Esophagus muscularis mucosa (tissue), 3 donors: ENCODE measurements around the gene OSBPL1A.

Source experiments
- CTCF ChIP-seq, 3 experiments: fragments of 200-600 bp in 2 of 3; fragments of 450-650 bp in 1 of 3; sonication (generic) in 2 of 3; IDR thresholded peaks; one replicate each; pipeline ENCODE4 v1.5.1; 2017 to 2019; ENCODE audit warnings: antibody characterized with exemption in 3 of 3, mild to moderate bottlenecking in 2 of 3, moderate library complexity in 1 of 3
- POLR2A ChIP-seq: fragments of 450-650 bp; IDR thresholded peaks from one replicate; pipeline ENCODE4 v1.6.1; 2017; ENCODE audit warnings: antibody characterized with exemption, moderate library complexity, mild to moderate bottlenecking, low read depth
- POLR2AphosphoS5 ChIP-seq, 2 donors: sonication (generic); formaldehyde crosslinking; IDR thresholded peaks; one replicate each; pipeline ENCODE4 v1.6.1; 2017; ENCODE audit warnings: antibody characterized with exemption in 2 of 2

- TF ChIP-seq CTCF (IDR thresholded peaks at IDR 0.05): no peak
- no peak for TF ChIP-seq POLR2AphosphoS5 (IDR thresholded peaks at IDR 0.05)
- TF ChIP-seq POLR2A: no peak
Measured at GRCh38 chr18:24429188-24429587, 31.6 kb upstream of the OSBPL1A start.
